ENCODE measurements around the gene LONRF3. TPM values are rescaled to one million over a fixed set of nuclear protein-coding genes. Genes with fewer than 3 reads are reported as not detected.

The LONRF3 gene
- total RNA-seq, 1 donor from 2014 or later, result 0.39 TPM

DNA sequence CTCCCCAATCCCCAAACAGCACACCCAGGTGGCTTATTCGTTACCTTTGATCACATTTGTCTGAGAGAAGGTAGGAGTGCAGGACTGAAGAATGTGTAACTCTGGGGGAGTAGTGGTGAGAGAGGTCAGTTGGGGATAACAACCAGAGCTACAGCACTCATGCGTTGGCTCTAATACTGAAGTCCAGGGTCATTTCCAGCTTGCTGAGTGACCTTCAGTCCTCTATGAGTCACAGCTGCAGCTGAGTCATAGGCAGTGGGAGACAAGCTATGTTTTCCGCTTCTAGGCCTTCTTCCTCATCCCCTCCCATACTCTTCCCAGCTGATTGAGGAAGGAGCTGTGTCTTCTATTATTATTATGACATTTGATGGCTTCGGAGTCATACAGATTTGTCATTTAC, 66.8 kb downstream of the LONRF3 start:
- Mint-ChIP-seq H3K4me1 (peaks cover 13% of the 10 kb centered on the region), H3K9me3 (no peaks in the 10 kb centered on the region), H3K4me3 (no peak overlapping the region), H3K27ac (no peak overlapping the region), H3K36me3 (no peaks in the 10 kb centered on the region), H3K27me3 (ENCODE audit: insufficient read depth, low read depth) (peaks cover 6% of the 10 kb centered on the region)
- no peaks in the 10 kb centered on the region for H3K4me1 ChIP-seq
- no peaks in the 10 kb centered on the region for H3F3A ChIP-seq (ENCODE audit: low read depth)
- H4K20me1 ChIP-seq (ENCODE audit: low read depth), result no peaks in the 10 kb centered on the region
- H3K27ac ChIP-seq, result no peak overlapping the region
- H3K4me2 ChIP-seq, result no peak overlapping the region
- H3K36me3 ChIP-seq, result no peaks in the 10 kb centered on the region
- no peak for DNase-seq (ENCODE audit: low spot score)
- no peak overlapping the region for H2AFZ ChIP-seq (replicated peaks)
- no peaks in the 10 kb centered on the region for H3K9me3 ChIP-seq (ENCODE audit: low read depth)
- no peaks in the 10 kb centered on the region for H3K79me2 ChIP-seq (ENCODE audit: low read depth)
- H3K4me3 ChIP-seq, result no peak overlapping the region
- TF ChIP-seq, protein P1, sequence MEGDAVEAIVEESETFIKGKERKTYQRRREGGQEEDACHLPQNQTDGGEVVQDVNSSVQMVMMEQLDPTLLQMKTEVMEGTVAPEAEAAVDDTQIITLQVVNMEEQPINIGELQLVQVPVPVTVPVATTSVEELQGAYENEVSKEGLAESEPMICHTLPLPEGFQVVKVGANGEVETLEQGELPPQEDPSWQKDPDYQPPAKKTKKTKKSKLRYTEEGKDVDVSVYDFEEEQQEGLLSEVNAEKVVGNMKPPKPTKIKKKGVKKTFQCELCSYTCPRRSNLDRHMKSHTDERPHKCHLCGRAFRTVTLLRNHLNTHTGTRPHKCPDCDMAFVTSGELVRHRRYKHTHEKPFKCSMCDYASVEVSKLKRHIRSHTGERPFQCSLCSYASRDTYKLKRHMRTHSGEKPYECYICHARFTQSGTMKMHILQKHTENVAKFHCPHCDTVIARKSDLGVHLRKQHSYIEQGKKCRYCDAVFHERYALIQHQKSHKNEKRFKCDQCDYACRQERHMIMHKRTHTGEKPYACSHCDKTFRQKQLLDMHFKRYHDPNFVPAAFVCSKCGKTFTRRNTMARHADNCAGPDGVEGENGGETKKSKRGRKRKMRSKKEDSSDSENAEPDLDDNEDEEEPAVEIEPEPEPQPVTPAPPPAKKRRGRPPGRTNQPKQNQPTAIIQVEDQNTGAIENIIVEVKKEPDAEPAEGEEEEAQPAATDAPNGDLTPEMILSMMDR (IDR thresholded peaks at IDR 0.05), result no peak
- TF ChIP-seq EZH2 (IDR thresholded peaks at IDR 0.05) (no peak), EZH2phosphoT487 (IDR thresholded peaks at IDR 0.05) (no peak)
- H3K9ac ChIP-seq, result no peak overlapping the region
- no peaks in the 10 kb centered on the region for H3K27me3 ChIP-seq

DNA sequence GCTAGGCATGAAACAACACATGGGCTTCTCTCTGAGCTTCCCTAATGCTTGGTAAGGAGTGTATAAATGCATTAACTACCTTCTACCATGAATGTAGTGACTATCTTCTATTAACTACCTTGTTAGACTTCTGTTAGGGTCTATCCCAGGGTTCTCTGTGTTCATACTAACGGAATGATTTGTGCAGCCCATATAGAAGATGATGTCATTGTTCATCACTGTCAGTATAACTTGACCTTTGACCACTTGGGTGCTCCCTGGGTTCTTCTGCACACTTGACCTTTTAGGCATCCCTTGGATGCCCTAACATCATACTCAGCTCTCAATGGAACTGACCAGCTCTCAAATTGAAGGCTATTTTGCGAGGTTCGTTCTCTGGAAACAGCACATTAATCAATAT, 67.6 kb downstream of the LONRF3 start:
- H3K27ac ChIP-seq, result no peak overlapping the region
- H3K9me3 ChIP-seq (ENCODE audit: low read depth), result no peaks in the 10 kb centered on the region
- H3K27me3 ChIP-seq, result no peaks in the 10 kb centered on the region
- no peaks in the 10 kb centered on the region for H3K79me2 ChIP-seq (ENCODE audit: low read depth)
- no peaks in the 10 kb centered on the region for H3K36me3 Mint-ChIP-seq
- no peak overlapping the region for H3K4me3 Mint-ChIP-seq
- peaks cover 13% of the 10 kb centered on the region for H3K4me1 Mint-ChIP-seq
- H3K4me2 ChIP-seq, result no peak overlapping the region
- no peak for TF ChIP-seq EZH2phosphoT487 (IDR thresholded peaks at IDR 0.05)
- TF ChIP-seq EZH2 (IDR thresholded peaks at IDR 0.05), result no peak
- TF ChIP-seq, protein P1 (IDR thresholded peaks at IDR 0.05), result no peak
- no peak for DNase-seq (ENCODE audit: low spot score)
- no peak overlapping the region for H3K9ac ChIP-seq
- H3K4me3 ChIP-seq, result no peak overlapping the region
- peaks cover 6% of the 10 kb centered on the region for H3K27me3 Mint-ChIP-seq (ENCODE audit: insufficient read depth, low read depth)
- H3K27ac Mint-ChIP-seq, result no peak overlapping the region
- H4K20me1 ChIP-seq (ENCODE audit: low read depth), result no peaks in the 10 kb centered on the region
- H3K9me3 Mint-ChIP-seq, result no peaks in the 10 kb centered on the region
- no peaks in the 10 kb centered on the region for H3K36me3 ChIP-seq
- H2AFZ ChIP-seq (replicated peaks), result no peak overlapping the region
- H3K4me1 ChIP-seq, result no peaks in the 10 kb centered on the region
- no peaks in the 10 kb centered on the region for H3F3A ChIP-seq (ENCODE audit: low read depth)

DNA sequence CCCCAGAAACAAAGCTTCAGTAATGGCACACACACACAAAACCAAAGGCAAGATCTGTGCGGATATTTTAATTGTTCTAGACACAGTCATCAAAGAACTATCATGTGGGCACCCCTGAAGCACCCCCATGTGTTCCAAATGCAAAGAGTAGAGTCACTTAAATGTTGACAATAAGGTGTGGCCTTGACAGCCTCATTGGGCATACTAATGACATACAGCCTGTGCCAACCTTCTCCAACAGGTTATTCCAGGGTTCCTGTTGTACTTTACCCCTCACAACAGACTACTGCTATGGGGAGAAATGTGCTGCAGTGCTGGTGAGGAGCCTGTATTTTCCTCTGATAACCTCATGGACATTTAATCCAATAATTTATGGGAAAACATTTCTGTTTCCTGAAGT, 68.6 kb downstream of the LONRF3 start:
- H3K4me1 ChIP-seq, result no peaks in the 10 kb centered on the region
- H3K9me3 ChIP-seq (ENCODE audit: low read depth), result no peaks in the 10 kb centered on the region
- no peak overlapping the region for H3K4me2 ChIP-seq
- Mint-ChIP-seq H3K4me3 (no peak overlapping the region), H3K27me3 (ENCODE audit: insufficient read depth, low read depth) (peaks cover 6% of the 10 kb centered on the region), H3K4me1 (peaks cover 13% of the 10 kb centered on the region), H3K9me3 (no peaks in the 10 kb centered on the region), H3K27ac (no peak overlapping the region), H3K36me3 (no peaks in the 10 kb centered on the region)
- no peak for DNase-seq (ENCODE audit: low spot score)
- H4K20me1 ChIP-seq (ENCODE audit: low read depth), result no peaks in the 10 kb centered on the region
- H2AFZ ChIP-seq (replicated peaks), result no peak overlapping the region
- no peak for TF ChIP-seq EZH2phosphoT487 (IDR thresholded peaks at IDR 0.05)
- no peak for TF ChIP-seq EZH2 (IDR thresholded peaks at IDR 0.05)
- TF ChIP-seq, protein P1 (IDR thresholded peaks at IDR 0.05), result no peak
- no peaks in the 10 kb centered on the region for H3K36me3 ChIP-seq
- no peaks in the 10 kb centered on the region for H3K27me3 ChIP-seq
- no peaks in the 10 kb centered on the region for H3F3A ChIP-seq (ENCODE audit: low read depth)
- H3K9ac ChIP-seq, result no peak overlapping the region
- no peaks in the 10 kb centered on the region for H3K79me2 ChIP-seq (ENCODE audit: low read depth)
- H3K27ac ChIP-seq, result no peak overlapping the region
- H3K4me3 ChIP-seq, result no peak overlapping the region
